ENCODE measurements around the gene BPIFB2.
"Not testable (repeated sequence)": the region's sequence is repeated elsewhere in the genome, so short reads cannot be mapped to it uniquely, and the experiment has no call there.

BPIFB2 gene

DNA sequence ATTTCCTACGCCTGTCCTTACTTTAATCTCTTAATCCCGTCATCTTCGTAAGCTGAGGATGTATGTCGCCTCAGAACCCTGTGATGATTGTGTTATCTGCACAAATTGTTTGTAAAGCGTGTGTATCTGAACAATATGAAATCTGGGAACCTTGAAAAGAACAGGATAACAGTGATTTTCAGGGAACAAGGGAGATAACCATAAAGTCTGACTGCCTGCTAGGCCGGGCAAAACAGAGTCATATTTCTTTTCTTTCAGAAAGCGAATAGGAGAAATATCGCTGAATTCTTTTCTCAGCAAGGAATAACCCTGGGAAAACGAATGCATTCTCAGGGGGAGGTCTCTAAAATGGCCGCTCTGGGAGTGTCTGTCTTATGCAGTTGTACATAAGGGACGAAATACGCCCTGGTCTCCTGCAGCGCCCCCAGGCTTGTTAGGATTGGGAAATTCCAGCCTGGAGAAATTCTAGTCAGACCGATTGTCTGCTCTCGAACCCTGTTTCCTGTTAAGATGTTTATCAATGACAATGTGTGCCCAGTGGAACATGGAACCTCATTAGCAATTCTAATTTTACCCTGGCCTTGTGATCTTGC, 37.7 kb downstream of the BPIFB2 start:
- not testable (repeated sequence) for DNase-seq

DNA sequence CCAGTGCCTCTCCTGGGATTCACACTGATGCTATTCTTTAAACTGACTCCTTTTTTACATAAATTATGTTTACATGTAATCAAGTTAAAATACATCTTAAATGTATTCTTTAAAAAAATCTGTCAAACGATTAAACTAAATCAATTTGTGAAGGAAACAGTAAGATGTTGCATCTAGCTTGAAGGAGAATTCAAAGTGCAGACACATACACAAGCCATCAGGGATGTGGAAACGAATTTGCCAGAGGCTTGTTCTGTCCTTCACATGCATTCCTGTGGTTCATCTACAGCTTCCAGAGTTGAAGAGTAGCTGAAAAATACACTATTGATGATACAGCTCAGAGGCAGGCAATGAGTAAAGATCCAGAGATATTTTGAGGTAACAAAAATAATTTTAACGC, 38.9 kb downstream of the BPIFB2 start:
- DNase-seq, result no peak

- no peak for DNase-seq
These were observed 43.8 kb downstream of the BPIFB2 start for GRCh38 chr20:33051333-33051732.

GRCh38 chr20:33053291-33054106, 46.0 kb downstream of the BPIFB2 start, which contains the start of gene BPIFB3:
Gene BPIFB3 (plus strand): TSS chr20:33053903. CDS start chr20:33055436, 1,533 bp downstream.
- no peak for DNase-seq

DNA sequence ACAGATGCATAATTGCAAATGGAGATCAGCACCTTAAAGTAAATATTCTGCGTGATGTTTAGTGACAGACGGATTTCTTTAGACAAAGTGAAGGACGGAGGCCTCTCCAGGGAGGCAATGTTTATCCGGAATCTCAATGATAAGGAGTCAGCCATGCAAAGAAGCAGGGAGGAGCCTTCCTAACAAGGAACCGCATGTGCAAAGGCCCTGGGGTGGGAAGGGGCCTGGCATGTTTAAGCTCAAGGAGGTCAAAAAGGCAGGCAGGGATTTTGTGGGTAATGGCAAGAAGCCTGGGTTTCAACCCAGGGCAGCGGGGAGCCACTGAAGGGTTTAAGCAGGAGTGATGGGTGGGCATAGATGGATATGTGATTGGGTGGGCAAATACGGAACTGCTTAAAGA, 46.9 kb downstream of the BPIFB2 start:
- no peak for DNase-seq

DNA sequence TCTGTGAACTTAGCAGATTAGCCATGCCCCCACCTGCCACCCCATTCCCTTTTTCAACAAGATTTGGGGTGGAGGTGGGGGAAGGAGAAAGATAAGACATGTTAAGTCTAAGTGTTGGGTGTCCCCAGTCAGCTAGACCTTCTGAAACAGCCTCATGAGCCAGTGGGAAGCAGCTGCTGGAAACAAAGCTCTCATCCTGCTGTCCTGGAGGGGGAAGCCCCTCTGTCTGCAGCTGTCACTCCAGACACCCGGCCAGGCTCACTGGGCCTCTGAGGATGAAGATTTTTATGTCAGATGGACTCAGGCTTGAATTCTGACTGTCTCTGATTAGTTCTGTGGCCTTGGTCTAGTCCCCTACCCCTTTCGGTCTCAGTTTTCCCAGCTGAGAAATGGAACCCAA, 47.3 kb downstream of the BPIFB2 start:
- no peak for DNase-seq

- no peak for DNase-seq
These were observed 51.6 kb downstream of the BPIFB2 start for GRCh38 chr20:33059136-33059535.

DNA sequence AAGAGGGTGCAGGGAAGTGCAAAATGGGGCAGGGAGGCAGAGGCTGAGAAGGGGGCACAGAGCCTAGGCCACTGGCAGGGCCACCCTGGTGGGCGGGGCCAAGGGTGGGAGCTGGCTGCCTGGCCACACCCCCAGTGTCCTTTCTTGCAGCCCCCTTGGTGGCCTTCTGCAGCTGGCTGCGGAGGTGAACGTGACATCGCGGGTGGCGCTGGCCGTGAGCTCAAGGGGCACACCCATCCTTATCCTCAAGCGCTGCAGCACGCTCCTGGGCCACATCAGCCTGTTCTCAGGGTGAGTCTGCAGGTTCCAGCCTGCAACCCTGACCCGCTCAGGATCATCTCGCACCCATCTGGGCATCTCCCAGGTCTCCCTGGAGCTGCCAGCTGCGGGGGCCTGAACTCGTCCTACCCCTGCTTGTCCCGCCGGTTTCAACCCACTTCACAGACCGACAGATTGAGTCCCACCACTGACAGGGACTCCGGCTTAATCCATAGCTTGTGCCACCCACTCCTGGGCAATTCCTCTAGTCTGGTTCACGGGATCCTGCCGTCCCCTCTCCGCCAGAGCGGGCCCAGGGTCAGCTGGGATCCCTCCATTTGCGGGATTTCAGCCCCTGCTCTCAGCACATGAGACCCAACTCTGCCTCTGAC, 52.4 kb downstream of the BPIFB2 start:
- no peak for DNase-seq

DNA sequence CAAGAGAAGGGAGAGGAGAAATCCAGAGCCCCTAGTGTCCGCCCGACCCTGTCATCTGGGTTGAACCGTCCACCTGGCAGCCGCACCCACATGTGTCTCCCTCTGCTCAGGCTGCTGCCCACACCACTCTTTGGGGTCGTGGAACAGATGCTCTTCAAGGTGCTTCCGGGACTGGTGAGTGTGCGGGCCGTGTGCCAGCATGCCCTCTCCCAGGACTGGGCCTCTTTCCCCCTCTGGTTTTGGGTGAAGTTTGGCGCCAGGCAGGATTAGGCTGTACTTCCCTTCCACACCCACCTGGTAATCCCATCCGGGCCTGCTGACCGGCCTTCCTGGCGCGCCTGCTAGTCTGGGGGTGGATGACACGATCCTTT, 54.1 kb downstream of the BPIFB2 start:
- DNase-seq, result no peak

DNA sequence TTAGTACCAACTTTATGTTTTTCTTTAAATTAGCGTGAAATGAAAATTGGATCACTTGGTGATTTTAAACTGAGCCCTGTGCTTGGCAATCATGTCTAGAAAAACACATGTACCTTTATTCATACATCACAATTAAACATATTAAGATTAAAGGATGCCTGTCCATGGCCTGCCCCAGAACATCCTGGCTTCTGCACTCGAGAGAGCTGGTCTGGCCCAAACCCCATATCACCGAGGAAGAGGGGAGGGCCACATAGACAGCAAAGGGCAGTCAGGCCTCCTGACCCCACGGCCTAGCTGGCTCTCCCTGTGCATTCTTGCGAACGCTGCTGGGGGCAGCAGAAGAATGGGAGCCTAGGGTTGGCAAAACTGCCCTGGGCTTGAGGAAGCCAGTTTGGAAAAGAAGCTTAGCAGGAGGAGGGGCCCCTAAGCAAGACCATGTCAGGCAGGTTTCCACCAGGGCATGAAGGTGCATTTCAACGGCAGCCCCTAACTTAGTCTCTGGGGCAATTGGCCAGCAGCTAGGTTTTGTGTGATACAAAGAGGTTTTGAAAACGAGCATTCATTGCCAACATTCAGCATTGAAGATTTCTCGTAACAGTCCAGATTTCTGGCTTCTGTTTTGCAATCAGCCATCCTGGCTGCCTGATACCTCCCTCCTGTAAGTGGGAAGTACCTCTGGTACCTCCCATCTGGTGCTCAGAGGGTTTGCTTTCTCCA, 54.8 kb downstream of the BPIFB2 start:
- no peak for DNase-seq

DNA sequence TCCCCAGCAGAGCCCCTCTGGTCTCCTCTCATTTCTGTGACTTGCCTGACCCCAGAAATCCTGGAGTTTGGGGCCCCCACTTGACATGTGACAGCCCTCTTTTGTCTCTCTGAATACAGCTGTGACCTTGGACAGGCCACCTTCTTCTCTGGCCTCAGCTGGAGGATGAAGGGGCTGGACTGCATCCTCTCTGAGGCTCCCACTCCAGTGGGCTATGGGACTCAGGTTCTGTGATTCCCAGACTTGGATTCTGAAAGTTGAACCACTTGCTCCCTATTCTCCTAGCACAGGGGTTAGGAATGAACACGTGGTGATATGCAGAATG, 55.3 kb downstream of the BPIFB2 start:
- DNase-seq, result no peak

DNA sequence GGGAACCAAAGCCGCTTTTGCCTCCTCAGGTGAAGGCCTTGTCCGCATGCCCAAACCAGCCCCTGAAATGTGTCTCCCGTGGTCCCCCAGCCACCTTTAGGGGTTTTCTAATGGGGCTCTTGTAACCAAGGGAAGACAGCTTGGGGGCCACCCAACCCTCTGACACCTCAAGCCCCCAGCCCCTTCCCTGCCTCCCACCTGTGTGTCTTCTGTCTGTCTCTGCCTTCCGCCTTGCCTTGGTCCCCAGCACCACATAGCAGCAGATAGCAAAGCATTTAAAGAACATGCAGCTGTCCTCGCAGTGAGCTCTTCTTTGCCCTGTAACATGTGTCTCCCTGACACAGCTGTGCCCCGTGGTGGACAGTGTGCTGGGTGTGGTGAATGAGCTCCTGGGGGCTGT, 55.8 kb downstream of the BPIFB2 start:
- DNase-seq, result no peak

DNA sequence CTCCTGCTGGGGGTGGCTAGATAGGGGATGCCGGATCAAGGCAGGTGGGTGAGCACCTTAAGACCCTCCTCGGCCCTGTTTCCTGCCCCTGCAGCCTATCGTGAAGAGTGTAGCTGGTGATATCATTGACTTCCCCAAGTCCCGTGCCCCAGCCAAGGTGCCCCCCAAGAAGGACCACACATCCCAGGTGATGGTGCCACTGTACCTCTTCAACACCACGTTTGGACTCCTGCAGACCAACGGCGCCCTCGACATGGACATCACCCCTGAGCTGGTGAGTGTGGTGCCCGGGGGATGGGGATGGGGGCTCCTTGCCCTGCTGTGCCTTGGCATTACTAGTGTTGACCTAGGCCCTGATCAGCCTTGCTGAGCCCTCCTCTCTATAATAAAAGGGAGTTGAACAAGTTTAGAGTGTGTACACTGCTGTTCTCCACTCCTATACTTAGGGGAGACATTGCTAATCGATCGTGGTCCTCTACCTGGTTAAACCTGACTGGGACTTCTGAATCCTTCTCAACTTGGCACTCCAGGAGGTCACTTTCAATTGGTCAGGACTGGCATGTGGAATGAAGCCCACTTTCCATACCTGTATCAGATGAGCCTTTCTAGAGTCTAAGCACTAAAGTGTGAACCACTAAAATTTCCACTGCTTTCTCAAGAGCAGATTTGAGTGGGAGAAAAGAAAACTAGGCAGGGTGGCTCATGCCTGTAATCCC, 57.2 kb downstream of the BPIFB2 start:
- no peak for DNase-seq

DNA sequence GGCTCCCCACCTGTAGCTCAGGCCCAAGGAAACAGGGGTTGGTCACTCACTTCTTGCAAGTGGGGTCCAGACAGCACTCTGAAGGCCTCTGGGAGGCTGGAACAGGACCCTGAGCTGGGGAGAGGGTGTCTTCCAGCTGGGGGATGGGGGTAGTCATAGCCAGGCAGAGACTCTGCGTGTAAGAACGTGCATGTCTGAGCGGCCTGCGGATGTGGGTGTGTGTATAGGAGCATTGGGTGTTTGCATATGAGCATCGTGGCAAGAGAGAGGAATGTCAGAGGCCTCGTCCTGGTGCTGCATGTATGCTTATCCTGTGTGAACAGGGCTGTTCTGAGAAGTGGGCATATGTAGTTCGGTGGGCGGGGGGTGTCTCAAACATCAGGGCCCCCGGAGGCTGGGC, 58.3 kb downstream of the BPIFB2 start:
- no peak for DNase-seq

DNA sequence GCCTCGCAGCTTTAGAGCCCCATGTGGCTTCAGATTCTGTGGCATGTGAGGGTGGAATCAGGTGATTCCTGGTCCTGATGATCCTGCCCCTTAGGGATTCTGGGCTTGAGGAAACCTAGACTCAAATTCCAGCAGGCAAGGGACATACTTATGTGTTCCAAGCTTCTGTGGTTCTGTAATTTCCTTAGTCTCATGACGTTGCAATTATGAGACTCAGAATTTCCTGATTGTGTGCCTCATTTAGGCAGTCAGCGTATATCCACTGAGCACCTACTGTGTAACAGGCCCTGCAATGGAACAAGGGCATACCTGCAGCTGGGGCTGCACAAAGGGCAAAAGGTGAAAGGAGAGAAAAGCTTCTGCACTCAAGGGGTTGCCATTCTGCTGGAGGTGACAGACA, 60.3 kb downstream of the BPIFB2 start:
- no peak for DNase-seq

DNA sequence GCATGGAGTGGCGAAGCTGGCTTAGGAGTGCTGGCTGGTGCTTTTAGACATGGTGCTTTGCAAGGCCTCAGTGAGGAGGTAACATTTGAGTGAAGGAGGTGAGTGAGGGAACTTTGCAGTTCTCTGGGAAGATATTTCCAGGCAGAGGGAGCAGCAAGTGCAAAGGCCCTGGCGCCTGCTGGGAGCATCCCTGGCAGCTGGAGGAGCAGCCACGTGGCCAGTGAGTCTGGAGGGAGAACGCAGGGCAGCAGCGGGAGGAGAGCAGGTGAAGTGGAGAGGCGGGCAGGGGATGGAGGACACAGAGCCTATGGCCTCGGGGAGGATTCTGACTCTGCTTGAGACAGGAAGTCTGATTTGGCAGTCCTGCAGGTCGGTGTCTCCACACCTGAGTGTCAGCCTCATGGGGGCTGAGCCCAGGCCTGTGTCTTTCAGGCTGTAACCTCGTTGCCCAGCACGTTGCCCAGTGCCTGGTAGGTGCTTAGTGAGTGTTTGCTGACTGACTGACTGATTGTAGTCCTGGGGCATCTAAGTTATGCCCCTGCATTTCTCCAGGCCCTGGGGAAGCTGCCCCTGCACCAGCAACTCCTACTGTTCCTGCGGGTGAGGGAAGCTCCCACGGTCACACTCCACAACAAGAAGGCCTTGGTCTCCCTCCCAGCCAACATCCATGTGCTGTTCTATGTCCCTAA, 60.9 kb downstream of the BPIFB2 start:
- DNase-seq, result no peak

DNA sequence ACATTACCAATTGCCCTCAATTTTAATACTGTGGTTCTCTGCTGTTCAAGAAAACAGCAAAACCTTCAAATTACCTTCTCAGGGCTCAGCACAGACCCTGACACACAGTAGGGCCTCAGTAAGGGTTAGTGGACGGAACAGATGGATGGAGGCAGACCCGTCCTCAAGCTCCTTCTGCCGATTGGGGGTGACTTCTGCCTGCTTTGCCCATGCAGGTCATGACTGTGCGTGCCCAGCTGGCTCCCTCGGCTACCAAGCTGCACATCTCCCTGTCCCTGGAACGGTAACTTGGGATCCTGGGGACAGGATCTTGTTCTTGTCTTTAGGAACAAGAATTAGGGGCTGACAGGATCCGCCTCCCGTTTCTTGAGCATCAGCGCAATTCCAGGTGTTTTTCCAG, 62.2 kb downstream of the BPIFB2 start:
- DNase-seq, result no peak

- no peak for DNase-seq
These were observed 62.9 kb downstream of the BPIFB2 start for GRCh38 chr20:33070111-33071053.

- DNase-seq, result no peak
These were observed 63.7 kb downstream of the BPIFB2 start for GRCh38 chr20:33071198-33071597.

- no peak for DNase-seq
These were observed 64.9 kb downstream of the BPIFB2 start for GRCh38 chr20:33072362-33072761.

DNA sequence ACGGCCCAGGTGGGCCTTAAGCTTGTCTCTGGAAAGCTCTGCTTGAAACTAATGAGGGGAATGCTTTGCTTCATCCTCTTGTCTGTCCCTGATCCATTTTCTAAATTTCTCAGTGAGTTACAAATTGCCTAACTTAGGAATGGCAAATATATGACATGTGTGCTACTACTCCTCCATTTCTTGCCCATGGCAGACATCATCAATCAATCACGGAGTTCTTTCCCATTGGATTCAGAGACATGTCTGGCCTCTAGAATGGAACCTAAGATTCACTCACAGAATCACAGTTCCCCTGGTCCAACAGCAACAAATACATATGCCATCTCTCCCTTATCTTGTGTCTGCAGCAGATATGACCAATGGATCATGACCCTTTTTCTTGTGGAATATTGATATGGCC, 65.3 kb downstream of the BPIFB2 start:
- no peak for DNase-seq

Data from NCI-H510A (cell line).